ENCODE results near the gene PFDN6. TPM values are rescaled to one million over a fixed set of nuclear protein-coding genes. Genes with fewer than 3 reads are reported as not detected.
A peak's percentile ranks its signal among the peaks of the same experiment; 100 is the strongest.

The PFDN6 gene
- total and polyA plus RNA-seq, 2 of the 13 experiments (the other 11 are each of a cell fraction or from before 2014, with no cell fraction given): 75.5 to 87.0 TPM

DNA sequence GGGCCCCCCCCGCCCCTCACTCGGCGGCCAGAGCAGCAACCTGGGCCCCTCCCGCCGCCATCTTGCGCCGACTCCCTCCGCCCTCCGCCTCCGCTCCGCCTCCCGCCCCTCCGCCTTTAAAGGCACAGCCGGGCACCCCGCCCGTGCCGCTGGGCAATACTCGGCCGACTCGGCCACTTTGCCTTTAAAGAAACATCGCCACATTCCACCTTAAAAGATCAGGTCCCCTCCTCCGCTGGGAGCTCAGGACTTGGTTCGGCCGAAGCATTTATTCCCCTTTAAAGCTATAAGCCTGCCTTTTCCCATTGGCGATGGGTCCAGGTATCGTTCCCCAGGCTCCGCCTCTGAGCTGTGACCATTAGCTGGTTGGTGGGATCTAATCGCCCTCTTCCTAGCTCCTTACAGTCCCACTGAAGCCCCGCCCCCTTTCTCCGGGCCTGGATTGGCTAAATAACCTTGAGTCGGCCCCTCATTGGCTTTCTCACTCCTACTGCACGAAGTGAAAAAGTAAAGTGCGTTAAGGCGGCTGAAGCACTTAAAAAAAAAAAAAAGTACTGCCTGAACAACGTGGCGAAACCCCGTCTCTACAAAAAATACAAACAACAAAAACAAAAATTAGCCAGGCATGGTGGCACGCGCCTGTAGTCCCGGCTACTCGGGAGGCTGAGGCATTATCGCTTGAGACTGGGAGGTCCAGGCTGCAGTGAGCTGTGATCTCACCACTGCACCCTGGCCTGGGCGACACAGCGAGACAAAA is 28.4 kb downstream of the PFDN6 start, which contains the start of gene ZBTB22 (continued):
- TF ChIP-seq, protein P1, sequence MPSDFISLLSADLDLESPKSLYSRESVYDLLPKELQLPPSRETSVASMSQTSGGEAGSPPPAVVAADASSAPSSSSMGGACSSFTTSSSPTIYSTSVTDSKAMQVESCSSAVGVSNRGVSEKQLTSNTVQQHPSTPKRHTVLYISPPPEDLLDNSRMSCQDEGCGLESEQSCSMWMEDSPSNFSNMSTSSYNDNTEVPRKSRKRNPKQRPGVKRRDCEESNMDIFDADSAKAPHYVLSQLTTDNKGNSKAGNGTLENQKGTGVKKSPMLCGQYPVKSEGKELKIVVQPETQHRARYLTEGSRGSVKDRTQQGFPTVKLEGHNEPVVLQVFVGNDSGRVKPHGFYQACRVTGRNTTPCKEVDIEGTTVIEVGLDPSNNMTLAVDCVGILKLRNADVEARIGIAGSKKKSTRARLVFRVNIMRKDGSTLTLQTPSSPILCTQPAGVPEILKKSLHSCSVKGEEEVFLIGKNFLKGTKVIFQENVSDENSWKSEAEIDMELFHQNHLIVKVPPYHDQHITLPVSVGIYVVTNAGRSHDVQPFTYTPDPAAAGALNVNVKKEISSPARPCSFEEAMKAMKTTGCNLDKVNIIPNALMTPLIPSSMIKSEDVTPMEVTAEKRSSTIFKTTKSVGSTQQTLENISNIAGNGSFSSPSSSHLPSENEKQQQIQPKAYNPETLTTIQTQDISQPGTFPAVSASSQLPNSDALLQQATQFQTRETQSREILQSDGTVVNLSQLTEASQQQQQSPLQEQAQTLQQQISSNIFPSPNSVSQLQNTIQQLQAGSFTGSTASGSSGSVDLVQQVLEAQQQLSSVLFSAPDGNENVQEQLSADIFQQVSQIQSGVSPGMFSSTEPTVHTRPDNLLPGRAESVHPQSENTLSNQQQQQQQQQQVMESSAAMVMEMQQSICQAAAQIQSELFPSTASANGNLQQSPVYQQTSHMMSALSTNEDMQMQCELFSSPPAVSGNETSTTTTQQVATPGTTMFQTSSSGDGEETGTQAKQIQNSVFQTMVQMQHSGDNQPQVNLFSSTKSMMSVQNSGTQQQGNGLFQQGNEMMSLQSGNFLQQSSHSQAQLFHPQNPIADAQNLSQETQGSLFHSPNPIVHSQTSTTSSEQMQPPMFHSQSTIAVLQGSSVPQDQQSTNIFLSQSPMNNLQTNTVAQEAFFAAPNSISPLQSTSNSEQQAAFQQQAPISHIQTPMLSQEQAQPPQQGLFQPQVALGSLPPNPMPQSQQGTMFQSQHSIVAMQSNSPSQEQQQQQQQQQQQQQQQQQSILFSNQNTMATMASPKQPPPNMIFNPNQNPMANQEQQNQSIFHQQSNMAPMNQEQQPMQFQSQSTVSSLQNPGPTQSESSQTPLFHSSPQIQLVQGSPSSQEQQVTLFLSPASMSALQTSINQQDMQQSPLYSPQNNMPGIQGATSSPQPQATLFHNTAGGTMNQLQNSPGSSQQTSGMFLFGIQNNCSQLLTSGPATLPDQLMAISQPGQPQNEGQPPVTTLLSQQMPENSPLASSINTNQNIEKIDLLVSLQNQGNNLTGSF (CRISPR knock-in tag; IDR thresholded peaks at IDR 0.05): no peak
- TF ChIP-seq, protein P2, sequence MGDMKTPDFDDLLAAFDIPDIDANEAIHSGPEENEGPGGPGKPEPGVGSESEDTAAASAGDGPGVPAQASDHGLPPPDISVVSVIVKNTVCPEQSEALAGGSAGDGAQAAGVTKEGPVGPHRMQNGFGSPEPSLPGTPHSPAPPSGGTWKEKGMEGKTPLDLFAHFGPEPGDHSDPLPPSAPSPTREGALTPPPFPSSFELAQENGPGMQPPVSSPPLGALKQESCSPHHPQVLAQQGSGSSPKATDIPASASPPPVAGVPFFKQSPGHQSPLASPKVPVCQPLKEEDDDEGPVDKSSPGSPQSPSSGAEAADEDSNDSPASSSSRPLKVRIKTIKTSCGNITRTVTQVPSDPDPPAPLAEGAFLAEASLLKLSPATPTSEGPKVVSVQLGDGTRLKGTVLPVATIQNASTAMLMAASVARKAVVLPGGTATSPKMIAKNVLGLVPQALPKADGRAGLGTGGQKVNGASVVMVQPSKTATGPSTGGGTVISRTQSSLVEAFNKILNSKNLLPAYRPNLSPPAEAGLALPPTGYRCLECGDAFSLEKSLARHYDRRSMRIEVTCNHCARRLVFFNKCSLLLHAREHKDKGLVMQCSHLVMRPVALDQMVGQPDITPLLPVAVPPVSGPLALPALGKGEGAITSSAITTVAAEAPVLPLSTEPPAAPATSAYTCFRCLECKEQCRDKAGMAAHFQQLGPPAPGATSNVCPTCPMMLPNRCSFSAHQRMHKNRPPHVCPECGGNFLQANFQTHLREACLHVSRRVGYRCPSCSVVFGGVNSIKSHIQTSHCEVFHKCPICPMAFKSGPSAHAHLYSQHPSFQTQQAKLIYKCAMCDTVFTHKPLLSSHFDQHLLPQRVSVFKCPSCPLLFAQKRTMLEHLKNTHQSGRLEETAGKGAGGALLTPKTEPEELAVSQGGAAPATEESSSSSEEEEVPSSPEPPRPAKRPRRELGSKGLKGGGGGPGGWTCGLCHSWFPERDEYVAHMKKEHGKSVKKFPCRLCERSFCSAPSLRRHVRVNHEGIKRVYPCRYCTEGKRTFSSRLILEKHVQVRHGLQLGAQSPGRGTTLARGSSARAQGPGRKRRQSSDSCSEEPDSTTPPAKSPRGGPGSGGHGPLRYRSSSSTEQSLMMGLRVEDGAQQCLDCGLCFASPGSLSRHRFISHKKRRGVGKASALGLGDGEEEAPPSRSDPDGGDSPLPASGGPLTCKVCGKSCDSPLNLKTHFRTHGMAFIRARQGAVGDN (CRISPR knock-in tag; IDR thresholded peaks at IDR 0.05): peak; percentile 62
- TF ChIP-seq ZNF343 (CRISPR knock-in tag; IDR thresholded peaks at IDR 0.05) (no peak), FOXC1 (CRISPR knock-in tag; IDR thresholded peaks at IDR 0.05; ENCODE audit: borderline replicate concordance) (peak; percentile 38; the same call in 1 of the 2 replicates), SALL2 (CRISPR knock-in tag; IDR thresholded peaks at IDR 0.05) (peak; percentile 63; the same call in 1 of the 2 replicates), RFX1 (IDR thresholded peaks at IDR 0.05) (no peak), NPAS2 (CRISPR knock-in tag; IDR thresholded peaks at IDR 0.05; ENCODE audit: borderline replicate concordance) (no peak), GATA4 (IDR thresholded peaks at IDR 0.05; ENCODE audit: borderline replicate concordance, low read depth) (0 out of 2 replicates have a peak, but pooled peaks have one; percentile 62), ZSCAN9 (CRISPR knock-in tag; IDR thresholded peaks at IDR 0.05; ENCODE audit: borderline replicate concordance) (0 out of 2 replicates have a peak, but pooled peaks have one; percentile 74), THYN1 (CRISPR knock-in tag; IDR thresholded peaks at IDR 0.05; ENCODE audit: borderline replicate concordance, low read depth) (no peak), ZNF552 (CRISPR knock-in tag; IDR thresholded peaks at IDR 0.05; ENCODE audit: borderline replicate concordance) (no peak)
- TF ChIP-seq, protein P3, sequence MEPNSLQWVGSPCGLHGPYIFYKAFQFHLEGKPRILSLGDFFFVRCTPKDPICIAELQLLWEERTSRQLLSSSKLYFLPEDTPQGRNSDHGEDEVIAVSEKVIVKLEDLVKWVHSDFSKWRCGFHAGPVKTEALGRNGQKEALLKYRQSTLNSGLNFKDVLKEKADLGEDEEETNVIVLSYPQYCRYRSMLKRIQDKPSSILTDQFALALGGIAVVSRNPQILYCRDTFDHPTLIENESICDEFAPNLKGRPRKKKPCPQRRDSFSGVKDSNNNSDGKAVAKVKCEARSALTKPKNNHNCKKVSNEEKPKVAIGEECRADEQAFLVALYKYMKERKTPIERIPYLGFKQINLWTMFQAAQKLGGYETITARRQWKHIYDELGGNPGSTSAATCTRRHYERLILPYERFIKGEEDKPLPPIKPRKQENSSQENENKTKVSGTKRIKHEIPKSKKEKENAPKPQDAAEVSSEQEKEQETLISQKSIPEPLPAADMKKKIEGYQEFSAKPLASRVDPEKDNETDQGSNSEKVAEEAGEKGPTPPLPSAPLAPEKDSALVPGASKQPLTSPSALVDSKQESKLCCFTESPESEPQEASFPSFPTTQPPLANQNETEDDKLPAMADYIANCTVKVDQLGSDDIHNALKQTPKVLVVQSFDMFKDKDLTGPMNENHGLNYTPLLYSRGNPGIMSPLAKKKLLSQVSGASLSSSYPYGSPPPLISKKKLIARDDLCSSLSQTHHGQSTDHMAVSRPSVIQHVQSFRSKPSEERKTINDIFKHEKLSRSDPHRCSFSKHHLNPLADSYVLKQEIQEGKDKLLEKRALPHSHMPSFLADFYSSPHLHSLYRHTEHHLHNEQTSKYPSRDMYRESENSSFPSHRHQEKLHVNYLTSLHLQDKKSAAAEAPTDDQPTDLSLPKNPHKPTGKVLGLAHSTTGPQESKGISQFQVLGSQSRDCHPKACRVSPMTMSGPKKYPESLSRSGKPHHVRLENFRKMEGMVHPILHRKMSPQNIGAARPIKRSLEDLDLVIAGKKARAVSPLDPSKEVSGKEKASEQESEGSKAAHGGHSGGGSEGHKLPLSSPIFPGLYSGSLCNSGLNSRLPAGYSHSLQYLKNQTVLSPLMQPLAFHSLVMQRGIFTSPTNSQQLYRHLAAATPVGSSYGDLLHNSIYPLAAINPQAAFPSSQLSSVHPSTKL (CRISPR knock-in tag; IDR thresholded peaks at IDR 0.05): 0 out of 2 replicates have a peak, but pooled peaks have one; percentile 15
- TF ChIP-seq, protein P4, sequence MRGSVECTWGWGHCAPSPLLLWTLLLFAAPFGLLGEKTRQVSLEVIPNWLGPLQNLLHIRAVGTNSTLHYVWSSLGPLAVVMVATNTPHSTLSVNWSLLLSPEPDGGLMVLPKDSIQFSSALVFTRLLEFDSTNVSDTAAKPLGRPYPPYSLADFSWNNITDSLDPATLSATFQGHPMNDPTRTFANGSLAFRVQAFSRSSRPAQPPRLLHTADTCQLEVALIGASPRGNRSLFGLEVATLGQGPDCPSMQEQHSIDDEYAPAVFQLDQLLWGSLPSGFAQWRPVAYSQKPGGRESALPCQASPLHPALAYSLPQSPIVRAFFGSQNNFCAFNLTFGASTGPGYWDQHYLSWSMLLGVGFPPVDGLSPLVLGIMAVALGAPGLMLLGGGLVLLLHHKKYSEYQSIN (CRISPR knock-in tag; IDR thresholded peaks at IDR 0.05; ENCODE audit: borderline replicate concordance): no peak
